Measurements from ENCODE around the gene ABCA8.
"Not testable (repeated sequence)": the region's sequence is repeated elsewhere in the genome, so short reads cannot be mapped to it uniquely, and the experiment has no call there.

GRCh38 chr17:69004759-69005158, 49.6 kb upstream of the ABCA8 start:
- TF ChIP-seq CTCF (IDR thresholded peaks at IDR 0.05); POLR2AphosphoS5 (IDR thresholded peaks at IDR 0.05); POLR2A (IDR thresholded peaks at IDR 0.05; ENCODE audit: low read depth): not testable (repeated sequence)
